ENCODE data around the gene EPN1.
A peak's percentile ranks its signal among the peaks of the same experiment; 100 is the strongest.

Gene EPN1

GRCh38 chr19:55655648-55656040 lies 19.4 kb upstream of the EPN1 start:
- TF ChIP-seq CTCF (IDR thresholded peaks at IDR 0.05; ENCODE audit: low read depth, low read length), result no peak
- no peak for DNase-seq (ENCODE audit: low read depth in 2 of 2)
- peak overlapping the region; percentile 90 to 95 for H3K4me3 ChIP-seq (replicated peaks in 1 of 2; ENCODE audit: low read depth in 2 of 2, low read length in 2 of 2)

- no peak for TF ChIP-seq CTCF (IDR thresholded peaks at IDR 0.05; ENCODE audit: low read depth, low read length)
- H3K4me3 ChIP-seq (replicated peaks in 1 of 2; ENCODE audit: low read depth in 2 of 2, low read length in 2 of 2), result peak overlapping the region; percentile 90 to 95
- no peak for DNase-seq (ENCODE audit: low read depth in 2 of 2)
These were observed 18.5 kb upstream of the EPN1 start for GRCh38 chr19:55656552-55656951.

GRCh38 chr19:55656988-55657747 lies 17.9 kb upstream of the EPN1 start:
- DNase-seq (ENCODE audit: low read depth in 2 of 2), result no peak
- H3K4me3 ChIP-seq (replicated peaks in 1 of 2; ENCODE audit: low read depth in 2 of 2, low read length in 2 of 2), result peak overlapping the region; percentile 90 to 95
- no peak for TF ChIP-seq CTCF (IDR thresholded peaks at IDR 0.05; ENCODE audit: low read depth, low read length)

GRCh38 chr19:55658846-55659459 lies 16.1 kb upstream of the EPN1 start:
- TF ChIP-seq CTCF (IDR thresholded peaks at IDR 0.05; ENCODE audit: low read depth, low read length), result no peak
- DNase-seq (ENCODE audit: low read depth in 2 of 2), result no peak
- no peak overlapping the region for H3K4me3 ChIP-seq (replicated peaks in 1 of 2; ENCODE audit: low read depth in 2 of 2, low read length in 2 of 2)

- H3K4me3 ChIP-seq (replicated peaks in 1 of 2; ENCODE audit: low read depth in 2 of 2, low read length in 2 of 2), result no peak overlapping the region
- TF ChIP-seq CTCF (IDR thresholded peaks at IDR 0.05; ENCODE audit: low read depth, low read length), result no peak
- no peak for DNase-seq (ENCODE audit: low read depth in 2 of 2)
These were observed 15.2 kb upstream of the EPN1 start for GRCh38 chr19:55659822-55660221.

- no peak for TF ChIP-seq CTCF (IDR thresholded peaks at IDR 0.05; ENCODE audit: low read depth, low read length)
- no peak overlapping the region for H3K4me3 ChIP-seq (replicated peaks in 1 of 2; ENCODE audit: low read depth in 2 of 2, low read length in 2 of 2)
- no peak for DNase-seq (ENCODE audit: low read depth in 2 of 2)
These were observed 14.6 kb upstream of the EPN1 start for GRCh38 chr19:55660404-55660803.
